NCI-H146 treated with DMSO at 0.1 percent for 48 hours (cell line): ENCODE measurements around the gene CHST6.
"Not testable (repeated sequence)": the region's sequence is repeated elsewhere in the genome, so short reads cannot be mapped to it uniquely, and the experiment has no call there.

Experiments used
- DNase-seq: peaks from one replicate; lab custom pipeline; 2025; ENCODE audit not compliant: unreplicated experiment; lab: John Stamatoyannopoulos, UW

Gene CHST6

DNA sequence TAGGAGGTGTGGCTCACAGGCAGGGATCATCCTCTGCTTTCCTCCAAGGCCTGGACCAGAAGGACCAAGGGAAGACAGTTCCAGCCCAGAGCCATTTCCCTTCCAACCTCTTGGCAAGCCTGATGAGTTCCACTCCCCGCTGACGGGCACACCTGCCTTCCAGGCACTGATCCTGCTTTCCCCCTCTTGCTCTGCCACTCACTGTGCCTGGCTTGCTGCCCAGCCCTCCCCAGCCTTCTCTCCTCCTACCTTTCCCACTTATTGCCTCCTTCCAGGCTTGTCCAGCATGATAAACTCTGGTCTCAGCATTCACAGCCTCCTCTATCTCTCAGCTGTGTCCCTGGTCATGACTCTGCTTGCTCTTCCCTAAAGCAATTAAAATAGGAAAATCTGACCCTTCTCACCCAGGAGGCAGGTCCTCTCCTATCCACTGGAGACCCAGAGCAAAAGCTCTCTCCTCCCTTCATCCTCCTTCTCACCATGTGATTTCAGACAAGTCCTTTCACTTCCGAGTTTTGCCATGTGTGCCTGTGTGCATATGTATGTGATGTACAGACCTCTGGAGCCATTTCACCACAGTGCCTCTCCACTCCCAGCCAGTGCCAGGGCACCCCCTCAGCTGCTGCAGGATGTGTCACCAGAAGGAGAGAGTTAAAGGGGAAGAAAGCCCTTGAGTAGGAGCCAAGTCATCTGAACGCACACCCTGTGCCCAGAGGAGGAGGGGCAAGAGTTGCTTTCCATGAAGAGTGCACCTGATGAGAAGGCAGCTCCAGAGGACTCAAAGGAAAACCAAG lies 17.4 kb downstream of the CHST6 start:
- no peak for DNase-seq

DNA sequence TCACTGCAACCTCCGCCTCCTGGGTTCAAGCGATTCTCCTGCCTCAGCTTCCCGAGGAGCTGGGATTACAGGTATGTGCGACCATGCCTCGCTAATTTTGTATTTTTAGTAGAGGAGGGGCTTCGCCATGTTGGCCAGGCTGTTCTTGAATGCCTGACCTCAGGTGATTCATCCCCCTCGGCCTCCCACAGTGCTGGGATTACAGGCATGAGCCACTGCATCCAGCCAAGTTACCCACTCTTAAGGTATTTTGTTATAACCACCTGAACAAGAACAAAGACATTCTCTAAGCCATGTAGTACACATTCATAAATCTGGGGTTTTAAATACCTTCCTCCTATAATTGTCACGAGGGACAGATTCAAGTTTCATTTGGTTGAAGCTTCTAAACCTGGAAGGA lies 18.4 kb downstream of the CHST6 start:
- no peak for DNase-seq

DNA sequence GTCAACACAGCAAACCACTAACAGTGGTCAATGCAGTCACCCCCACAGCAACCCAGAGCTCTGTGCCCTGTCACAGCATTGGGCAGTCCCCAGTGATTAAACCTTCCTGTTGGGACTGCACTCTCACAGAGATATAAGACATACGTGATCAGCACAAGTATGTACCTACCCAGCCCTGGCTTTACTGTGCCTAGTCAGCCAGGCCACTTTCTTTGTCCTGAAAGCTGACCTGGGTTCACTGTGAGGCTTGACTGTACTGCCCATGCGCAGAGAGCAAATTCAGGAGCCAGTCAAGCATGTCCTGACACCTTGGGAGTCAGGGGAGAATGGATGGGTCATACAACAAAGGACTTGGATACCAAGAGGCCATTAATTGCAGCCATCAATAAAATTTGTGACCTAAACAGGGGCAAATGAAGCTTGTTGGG lies 19.8 kb downstream of the CHST6 start:
- DNase-seq = no peak

DNA sequence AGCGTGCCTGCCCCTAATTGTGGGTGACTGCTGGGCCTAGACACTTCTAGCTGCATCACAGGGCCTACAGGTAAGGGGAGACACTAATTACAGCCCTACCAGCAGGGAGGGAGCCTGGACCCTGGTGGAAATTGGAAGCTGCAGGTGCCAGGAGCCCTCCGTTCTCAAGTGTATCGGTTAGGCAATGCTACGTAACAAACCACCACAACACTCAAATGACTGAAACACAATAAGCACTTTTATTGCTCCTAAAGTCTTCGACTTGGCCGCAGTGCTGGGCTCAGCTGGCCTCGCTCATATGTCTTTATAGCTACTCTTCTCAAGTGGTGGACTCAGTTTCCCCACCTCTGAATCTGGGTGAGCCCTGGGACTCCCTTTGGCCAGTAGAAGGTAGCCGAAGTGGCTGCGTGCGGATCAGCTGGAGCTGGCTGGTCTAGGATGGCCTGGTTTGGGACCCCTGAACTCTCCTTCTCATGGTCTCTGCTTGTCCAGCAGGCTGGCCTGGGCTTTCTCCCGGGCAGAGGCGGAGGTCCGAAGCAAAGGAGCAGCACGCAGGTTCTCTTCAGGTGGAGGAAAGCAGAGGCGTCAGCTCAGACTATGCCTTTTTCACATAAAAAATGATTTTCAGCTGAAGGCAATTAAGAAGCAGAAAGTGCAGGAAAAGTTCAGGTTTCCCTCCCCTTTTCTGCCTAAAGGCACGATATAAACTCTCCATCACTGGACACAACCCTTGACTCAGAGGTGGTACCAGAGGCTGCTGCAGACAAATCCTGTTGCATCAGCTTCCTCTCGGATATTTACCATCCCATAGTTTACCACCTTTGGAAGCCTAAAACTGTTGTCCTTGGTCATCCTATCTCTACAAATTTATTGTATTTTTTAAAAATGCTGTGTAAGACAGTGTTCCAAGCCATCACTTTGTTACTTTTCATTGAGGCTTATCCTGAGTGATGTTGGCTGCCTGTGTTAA lies 22.0 kb downstream of the CHST6 start:
- no peak for DNase-seq

DNA sequence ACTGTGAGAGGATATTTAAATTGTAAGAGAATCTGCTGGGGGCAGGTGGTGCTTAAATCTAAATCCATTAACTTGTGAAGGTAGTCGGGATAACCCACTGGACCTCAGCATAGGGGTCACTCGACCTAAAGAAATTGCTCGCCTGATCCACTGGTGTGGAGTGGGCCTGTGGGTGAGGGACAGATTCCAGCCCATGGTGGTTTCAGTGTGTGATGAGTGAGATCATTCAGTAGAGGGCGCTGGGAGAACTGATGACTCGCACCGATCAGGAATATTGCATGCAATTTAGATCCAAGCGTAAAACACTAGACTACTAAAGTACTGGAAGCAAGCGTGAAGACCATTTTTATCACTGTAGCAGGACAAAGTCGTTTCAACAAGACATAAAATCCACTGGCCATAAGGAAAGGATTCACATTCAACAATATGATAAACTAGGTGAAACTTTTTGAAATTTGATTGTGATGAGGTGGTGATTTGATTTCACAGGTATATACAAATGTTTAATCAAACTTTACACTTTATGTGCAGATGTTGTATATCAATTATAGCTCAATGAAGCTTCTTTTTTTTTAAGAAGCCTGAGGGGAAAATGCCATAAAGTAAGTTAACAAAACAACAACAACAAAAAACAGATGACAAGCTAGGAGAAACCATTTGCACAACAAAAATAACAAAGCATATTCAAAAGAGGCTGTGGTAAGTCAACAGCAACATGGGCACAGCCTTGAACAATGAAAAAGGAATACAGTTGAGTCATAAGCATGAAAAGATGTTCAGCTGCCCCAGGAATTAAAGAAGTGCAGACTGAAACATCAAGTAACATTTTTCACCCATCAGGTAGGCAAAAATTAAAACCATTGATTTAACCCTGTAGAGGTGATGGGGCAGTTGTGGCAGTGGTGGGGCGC lies 23.3 kb downstream of the CHST6 start:
- DNase-seq = peak; percentile 9

DNA sequence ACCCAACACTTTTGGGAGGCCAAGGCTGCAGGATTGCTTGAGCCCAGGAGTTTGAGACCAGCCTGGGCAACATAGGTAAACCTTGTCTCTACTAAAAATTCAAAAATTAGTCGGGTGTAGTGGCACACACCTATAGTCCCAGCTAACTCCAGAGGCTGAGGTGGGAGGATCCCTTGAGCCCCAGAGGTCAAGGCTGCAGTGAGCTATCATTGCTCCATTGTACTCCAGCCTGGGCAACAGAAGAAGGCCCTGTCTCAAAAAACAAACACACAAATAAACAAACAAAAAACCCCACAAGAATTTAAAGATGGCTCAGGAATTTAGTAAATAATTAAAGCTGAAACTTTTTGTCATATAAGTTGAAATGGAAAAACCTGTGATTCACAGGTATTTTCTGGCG lies 28.5 kb downstream of the CHST6 start:
- DNase-seq = no peak

DNA sequence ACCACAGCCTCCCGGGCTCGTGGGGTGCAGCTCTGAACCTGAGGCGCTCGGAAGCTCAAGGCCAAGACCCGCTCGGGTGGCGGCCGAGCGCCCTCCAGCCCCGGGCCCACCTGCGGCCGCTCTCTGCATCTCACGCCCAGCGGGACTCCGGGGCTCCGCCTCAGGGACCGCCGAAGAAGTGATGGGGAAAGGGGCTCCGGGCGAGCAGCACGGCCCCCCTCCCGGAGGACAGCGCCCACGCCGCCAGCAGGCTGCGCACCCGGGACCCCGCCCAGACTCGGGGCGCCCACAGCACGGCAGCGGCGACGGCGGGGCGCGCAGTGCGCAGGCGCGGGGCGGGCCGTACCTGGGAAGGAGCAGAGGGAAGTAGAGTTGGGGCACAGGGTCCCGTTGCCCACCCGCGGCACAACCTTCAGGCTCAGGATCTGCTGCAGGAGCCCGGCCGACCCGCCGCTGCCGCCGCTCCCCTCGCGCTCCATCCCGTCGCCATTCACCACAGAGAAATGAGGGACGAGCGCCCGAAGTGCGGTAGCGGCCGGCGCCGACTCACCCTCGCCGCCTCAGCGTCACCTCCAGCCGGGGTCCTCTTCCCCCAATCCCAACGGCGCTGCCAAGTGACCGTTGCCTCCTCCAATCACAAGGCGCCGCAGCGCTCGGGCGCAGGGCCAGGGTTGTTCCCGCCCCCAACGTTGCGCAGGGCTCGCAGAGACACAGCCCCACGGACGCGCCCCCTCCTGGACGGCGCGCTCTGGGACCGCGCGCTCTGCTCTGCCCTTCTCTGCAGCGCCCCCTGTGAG lies 30.9 kb downstream of the CHST6 start, which contains the start of gene TMEM170A:
TSS of gene TMEM170A (minus strand) at position 568 of the 797 bp plus-strand sequence. CDS start at position 479, 89 bp downstream.
- peak; percentile 83 for DNase-seq

DNA sequence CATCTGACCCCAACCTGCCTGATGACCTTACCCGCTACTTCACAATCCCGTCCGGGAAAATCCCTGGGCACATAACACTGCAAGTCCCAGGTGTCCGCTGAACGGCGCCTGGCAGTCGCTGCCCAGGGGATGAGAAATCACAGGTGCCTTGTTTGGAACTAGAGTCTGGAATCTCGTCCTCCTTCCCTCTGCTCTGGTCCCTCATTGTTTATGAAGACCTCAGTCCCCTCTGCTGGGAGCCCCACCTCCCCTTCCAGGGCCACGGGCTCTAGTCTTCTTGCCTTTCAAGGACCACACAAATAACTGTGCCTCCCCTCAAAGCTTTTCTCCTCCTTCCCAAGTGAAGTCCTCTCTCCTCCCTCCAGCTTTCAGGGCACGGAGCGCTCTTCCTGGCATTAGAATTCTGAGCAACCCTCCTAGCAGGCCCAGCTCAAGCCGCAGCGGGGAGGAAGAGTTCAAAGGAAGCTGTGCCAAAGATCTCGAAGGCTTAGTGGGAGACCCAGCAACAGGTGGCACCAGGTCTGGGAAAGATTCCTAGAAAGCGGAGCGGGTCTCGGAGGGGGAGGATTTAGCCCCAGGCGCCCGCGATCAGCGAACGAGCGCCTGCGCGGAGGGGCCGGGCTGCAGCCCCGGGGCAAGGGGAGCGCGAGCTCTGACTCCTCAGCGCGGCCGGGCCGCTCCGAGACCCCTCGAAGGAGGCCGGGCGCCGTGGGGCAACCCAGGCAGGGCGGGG lies 31.7 kb downstream of the CHST6 start:
- DNase-seq = peak; percentile 9

DNA sequence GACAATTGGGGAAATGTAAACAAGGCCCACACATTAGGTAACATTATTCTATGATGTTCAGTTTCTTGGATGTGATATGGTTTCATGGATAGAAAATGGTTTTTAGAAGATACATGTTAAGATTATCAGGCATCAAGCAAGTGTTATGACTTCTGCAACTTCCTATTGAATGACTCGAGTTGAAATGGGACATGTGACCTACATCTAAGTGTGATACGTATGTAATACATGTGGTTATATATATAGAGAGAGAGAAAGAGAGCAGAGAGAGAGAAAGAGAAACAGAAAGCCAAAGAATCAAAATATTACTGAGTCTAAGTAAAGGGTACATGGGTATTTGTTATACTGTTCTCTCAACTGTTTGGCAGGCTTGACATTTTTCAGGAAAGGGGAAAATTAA lies 32.4 kb downstream of the CHST6 start:
- DNase-seq = no peak

DNA sequence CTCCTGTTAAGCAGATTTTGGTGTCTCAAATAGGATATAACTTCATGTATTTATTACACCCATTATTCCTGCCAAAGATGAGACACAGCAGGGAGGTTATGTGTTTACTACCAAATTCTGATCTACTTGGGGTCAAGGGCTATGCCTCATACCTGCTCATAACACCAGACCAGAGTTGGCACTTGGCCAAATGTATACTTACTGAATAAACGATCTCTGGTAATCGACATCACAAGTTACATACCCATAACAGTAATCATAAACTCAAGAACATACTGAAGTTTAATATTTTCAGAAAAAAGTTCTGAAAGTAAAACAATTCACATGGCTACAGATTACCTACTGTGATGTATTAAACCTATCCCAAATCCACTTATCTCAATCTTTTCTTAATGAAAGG lies 33.7 kb downstream of the CHST6 start:
- no peak for DNase-seq

DNA sequence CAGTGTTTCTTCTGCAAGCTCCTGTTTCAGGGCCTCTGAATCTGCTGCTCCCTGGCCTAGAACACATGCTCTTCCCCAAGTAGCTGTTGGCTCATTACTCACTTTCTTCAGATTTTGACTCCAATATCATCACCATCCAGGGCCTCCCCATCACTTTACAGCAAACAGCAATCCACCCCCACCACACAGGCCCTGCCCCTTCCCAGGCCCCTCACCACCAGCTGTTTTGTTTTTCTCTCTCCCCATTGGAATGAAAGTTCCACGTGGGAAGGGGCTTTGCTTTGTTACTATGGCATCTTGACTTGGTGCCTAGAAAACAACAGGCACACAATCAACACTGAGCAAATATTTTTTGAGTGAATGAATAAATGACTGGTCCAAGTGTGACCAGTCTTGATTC lies 34.8 kb downstream of the CHST6 start:
- no peak for DNase-seq

DNA sequence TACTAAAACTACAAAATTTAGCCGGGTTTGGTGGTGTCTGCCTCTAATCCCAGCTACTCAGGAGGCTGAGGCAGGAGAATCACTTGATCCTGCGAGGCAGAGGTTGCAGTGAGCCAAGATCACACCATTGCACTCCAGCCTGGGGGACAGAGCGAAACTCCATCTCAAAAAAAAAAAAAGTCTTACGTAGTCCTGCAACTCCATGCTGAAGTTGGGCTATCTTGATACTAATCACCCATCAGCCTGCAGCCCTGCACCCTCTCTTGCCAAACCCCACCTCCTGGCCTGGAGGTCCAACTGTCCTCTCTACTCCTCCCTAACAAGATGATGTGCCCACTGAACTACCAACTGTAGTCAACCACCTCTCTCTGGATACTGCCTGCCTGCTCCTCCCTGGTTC lies 35.5 kb downstream of the CHST6 start:
- DNase-seq = no peak

DNA sequence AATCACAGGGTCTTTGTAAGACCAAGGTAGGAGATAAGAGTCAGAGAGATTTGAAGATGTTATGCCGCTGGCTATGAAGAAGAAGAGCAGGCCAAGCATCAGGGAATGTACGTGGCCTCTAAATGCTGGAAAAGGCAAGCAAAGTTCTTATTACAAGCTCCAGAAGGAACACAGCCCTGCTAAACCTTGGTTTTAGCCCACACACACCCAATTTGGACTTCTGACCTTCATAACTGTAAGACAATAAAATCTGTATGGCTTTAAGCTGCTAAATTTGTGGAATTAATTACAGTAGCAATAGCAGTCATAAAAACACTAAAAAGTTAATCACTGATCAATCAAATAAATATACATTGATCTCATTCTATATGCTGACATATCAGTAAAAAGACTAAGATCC lies 36.8 kb downstream of the CHST6 start:
- DNase-seq = no peak

DNA sequence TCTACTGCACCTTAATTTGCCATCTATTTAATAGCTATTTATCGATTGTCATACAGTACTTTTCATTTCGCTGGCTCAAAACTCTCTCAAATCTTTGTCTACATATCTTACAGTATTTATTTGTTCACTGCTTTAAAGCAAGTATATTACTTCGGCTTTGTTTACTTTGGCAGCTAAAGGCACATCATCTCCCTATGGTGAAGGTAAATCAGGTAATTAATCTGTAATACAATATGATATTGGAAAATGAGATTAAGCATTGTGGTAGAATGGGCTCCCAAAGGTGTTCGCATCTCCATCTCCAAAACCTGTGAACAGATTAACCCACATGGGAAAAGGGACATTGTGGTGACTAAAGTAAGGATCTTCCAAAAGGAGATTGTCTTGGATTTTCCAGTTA lies 37.2 kb downstream of the CHST6 start:
- peak; percentile 7 for DNase-seq

DNA sequence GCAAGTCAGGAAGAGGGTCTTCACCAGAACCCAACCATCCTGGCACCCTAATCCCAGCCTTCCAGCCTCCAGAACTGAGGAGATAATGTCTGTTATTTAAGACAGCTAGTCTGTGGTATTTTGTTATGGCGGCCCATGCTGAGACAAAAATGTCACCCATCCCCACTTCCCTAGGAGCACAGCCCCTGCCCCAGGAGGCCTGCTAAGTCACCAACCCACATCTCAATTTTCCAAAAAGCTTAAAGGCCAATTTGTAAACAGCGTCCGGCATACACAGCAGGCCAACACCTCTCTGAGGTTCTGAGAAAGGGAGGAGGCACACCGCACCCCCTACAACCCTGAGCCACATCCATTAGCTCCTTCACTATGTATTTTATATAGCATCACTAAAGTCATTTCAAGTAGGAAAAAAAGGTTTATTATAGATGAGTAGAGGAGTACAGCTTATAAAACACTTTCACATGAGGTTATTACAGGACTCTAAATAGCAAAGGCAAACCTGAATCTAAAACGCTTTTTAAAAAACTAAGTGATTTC lies 37.7 kb downstream of the CHST6 start:
- DNase-seq = no peak

DNA sequence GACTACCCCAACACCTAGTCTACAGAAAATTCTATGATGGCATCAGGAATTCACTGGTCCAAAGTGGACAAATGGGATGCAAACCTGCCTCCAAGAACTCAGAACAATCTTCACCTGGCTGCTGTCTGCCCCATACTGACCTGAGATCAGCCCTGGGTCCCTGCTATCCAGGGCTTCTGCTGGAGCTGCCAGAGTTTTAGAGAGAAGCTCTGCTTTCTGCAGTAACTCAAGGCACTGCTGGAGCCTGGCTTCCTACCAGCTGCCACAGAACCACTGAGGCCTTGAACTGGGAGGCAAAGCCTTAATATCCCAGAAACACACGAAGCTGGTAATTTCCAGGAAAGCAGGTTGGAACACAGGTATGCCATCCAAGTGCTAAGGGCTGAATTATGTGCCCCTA lies 38.3 kb downstream of the CHST6 start:
- no peak for DNase-seq

DNA sequence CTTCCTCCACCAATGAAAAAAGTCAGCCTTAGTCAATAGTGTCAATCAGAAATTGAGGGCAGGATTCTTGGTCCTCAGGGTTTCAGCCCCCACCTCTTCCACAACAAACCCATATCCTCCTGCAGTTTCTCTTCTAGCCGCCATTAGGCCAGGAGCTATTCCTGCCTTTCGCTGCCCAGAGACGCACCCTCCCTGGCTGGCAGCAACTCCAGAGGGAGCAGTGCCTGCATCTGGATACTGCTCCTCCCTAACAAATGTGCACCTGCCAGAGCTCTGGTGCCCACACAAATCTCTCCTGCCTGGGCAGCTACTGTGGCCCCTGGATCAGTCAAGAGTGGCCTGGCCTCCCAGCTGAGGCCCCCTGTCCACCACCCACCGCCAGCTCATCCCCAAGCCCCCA lies 38.8 kb downstream of the CHST6 start:
- DNase-seq = not testable (repeated sequence)

DNA sequence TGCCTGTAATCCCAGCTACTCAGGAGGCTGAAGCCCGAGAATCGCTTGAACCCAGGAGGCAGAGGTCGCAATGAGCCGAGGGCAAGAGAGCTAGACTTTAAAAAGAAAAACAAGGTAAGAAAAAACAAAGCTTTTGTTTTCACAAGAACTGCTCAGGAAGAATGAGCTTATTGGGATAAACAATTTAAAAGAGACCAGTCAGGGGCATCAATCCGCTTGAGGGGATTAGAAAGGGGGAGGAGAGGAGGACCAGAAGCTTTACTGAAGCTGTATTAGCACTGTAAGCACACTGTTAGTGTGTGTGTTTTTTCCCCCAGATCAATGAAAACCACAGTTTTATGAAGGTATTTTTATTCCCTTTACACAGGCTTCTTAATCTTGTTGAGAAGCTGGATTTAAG lies 39.6 kb downstream of the CHST6 start:
- DNase-seq = no peak
